Upper lobe of left lung (tissue), 4 donors: ENCODE data around the gene TENM3.

Source experiments
- CTCF ChIP-seq, 6 experiments: fragments of 450-650 bp in 4 of 6; fragments of 200-600 bp in 2 of 6; sonication (generic) in 2 of 6; IDR thresholded peaks; one replicate each; pipeline ENCODE4 v1.5.1; 2016 to 2019; ENCODE audit warnings: antibody characterized with exemption in 6 of 6
- POLR2A ChIP-seq, 4 donors: fragments of 450-650 bp; IDR thresholded peaks; one replicate each; pipeline ENCODE4 v1.5.1; 2016 to 2017; ENCODE audit warnings: antibody characterized with exemption in 4 of 4, mild to moderate bottlenecking in 2 of 4
- POLR2AphosphoS5 ChIP-seq, 2 donors: sonication (generic); formaldehyde crosslinking; IDR thresholded peaks; one replicate each; pipeline ENCODE4 v1.5.1; 2017; ENCODE audit warnings: antibody characterized with exemption in 2 of 2

- TF ChIP-seq CTCF (IDR thresholded peaks at IDR 0.05) (no peak), POLR2AphosphoS5 (IDR thresholded peaks at IDR 0.05) (no peak), POLR2A (IDR thresholded peaks at IDR 0.05) (no peak)
Measured at GRCh38 chr4:182825786-182826185, 582.6 kb downstream of the TENM3 start.
